ENCODE measurements around the gene CCL11.
"Not testable (repeated sequence)": the region's sequence is repeated elsewhere in the genome, so short reads cannot be mapped to it uniquely, and the experiment has no call there.

CCL11 gene

GRCh38 chr17:34313164-34313563 lies 27.6 kb downstream of the CCL11 start:
- Histone ChIP-seq H3K36me3 (ENCODE audit: insufficient read depth, low read length) (no peaks in the 10 kb centered on the region), H3K4me3 (ENCODE audit: low read length) (no peak overlapping the region), H3K4me1 (ENCODE audit: control insufficient read depth, insufficient read depth, low read length) (peaks cover 4% of the 10 kb centered on the region), H3K9me3 (replicated peaks; ENCODE audit: low read length) (no peaks in the 10 kb centered on the region), H3K27me3 (ENCODE audit: control insufficient read depth, insufficient read depth, low read length) (no peaks in the 10 kb centered on the region), H3K9ac (ENCODE audit: low read depth, low read length) (no peak overlapping the region), H3K4me2 (ENCODE audit: low read length) (no peak overlapping the region)

DNA sequence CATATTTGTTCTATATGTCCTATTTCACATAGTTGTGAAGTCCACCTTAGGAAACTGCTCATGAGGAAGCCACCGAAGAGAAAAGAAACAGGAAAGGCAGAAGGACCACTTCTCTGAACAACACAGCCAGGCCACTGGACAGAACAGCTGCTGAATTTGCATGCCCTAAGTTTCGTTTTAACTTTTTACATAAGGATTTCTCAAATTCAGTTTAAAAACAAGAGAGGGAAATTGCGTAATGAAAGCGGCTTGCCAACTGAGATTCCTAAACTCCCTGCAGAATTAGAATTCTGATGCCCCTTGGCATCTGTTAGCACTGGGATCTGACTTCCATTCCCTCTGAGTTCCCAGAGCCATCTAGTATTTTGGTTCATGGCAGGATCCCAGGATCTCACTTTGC lies 28.7 kb downstream of the CCL11 start:
- no peak overlapping the region for H3K4me2 ChIP-seq (ENCODE audit: low read length)
- no peaks in the 10 kb centered on the region for H3K36me3 ChIP-seq (ENCODE audit: insufficient read depth, low read length)
- H3K9ac ChIP-seq (ENCODE audit: low read depth, low read length) = no peak overlapping the region
- no peaks in the 10 kb centered on the region for H3K9me3 ChIP-seq (replicated peaks; ENCODE audit: low read length)
- H3K4me1 ChIP-seq (ENCODE audit: control insufficient read depth, insufficient read depth, low read length) = peaks cover 4% of the 10 kb centered on the region
- no peak overlapping the region for H3K4me3 ChIP-seq (ENCODE audit: low read length)
- no peaks in the 10 kb centered on the region for H3K27me3 ChIP-seq (ENCODE audit: control insufficient read depth, insufficient read depth, low read length)

DNA sequence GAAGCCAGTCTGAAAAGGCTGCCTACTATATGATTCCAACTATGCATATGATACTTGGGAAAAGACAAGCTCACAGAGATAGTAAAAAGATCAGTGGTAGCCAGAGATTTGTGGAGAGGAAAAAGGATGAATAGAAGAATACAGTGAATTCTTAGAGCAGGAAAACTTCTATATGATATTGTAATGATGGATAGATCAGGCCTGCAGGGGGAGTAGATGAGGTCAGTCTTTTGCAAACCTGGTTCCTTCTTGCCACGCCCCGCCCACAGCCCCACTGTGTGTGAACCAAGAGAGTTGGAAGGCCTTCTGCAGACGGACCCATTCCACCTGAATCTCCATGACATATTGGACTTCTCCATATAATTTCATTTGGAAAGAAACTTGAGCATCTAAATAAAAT lies 32.9 kb downstream of the CCL11 start:
- no peak overlapping the region for H3K4me3 ChIP-seq (ENCODE audit: low read length)
- no peak overlapping the region for H3K9ac ChIP-seq (ENCODE audit: low read depth, low read length)

DNA sequence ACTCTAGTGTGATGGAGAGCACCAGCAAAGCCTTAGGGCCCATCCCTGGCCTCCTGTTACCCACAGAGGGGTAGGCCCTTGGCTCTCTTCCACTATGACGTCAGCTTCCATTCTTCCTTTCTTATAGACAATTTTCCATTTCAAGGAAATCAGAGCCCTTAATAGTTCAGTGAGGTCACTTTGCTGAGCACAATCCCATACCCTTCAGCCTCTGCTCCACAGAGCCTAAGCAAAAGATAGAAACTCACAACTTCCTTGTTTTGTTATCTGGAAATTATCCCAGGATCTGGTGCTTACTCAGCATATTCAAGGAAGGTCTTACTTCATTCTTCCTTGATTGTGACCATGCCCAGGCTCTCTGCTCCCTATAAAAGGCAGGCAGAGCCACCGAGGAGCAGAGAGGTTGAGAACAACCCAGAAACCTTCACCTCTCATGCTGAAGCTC lies 33.5 kb downstream of the CCL11 start, which contains the start of gene CCL8:
TSS of gene CCL8 (plus strand) at position 397 of the 445 bp plus-strand sequence. CDS start 67 bp downstream, outside the sequence.
- no peaks in the 10 kb centered on the region for H3K36me3 ChIP-seq (ENCODE audit: insufficient read depth, low read length)
- no peaks in the 10 kb centered on the region for H3K9me3 ChIP-seq (replicated peaks; ENCODE audit: low read length)
- H3K4me3 ChIP-seq (ENCODE audit: low read length) = no peak within 1 kb of the TSS
- H3K27me3 ChIP-seq (ENCODE audit: control insufficient read depth, insufficient read depth, low read length) = no peaks in the 10 kb centered on the region
- H3K9ac ChIP-seq (ENCODE audit: low read depth, low read length) = no peak within 1 kb of the TSS
- no peak within 1 kb of the TSS for H3K4me2 ChIP-seq (ENCODE audit: low read length)
- peaks cover 4% of the 10 kb centered on the region for H3K4me1 ChIP-seq (ENCODE audit: control insufficient read depth, insufficient read depth, low read length)

More for the DNA sequence above, 32.9 kb downstream of the CCL11 start:
- no peaks in the 10 kb centered on the region for H3K27me3 ChIP-seq (ENCODE audit: control insufficient read depth, insufficient read depth, low read length)
- no peaks in the 10 kb centered on the region for H3K36me3 ChIP-seq (ENCODE audit: insufficient read depth, low read length)
- no peak overlapping the region for H3K4me2 ChIP-seq (ENCODE audit: low read length)
- peaks cover 4% of the 10 kb centered on the region for H3K4me1 ChIP-seq (ENCODE audit: control insufficient read depth, insufficient read depth, low read length)
- H3K9me3 ChIP-seq (replicated peaks; ENCODE audit: low read length) = no peaks in the 10 kb centered on the region

DNA sequence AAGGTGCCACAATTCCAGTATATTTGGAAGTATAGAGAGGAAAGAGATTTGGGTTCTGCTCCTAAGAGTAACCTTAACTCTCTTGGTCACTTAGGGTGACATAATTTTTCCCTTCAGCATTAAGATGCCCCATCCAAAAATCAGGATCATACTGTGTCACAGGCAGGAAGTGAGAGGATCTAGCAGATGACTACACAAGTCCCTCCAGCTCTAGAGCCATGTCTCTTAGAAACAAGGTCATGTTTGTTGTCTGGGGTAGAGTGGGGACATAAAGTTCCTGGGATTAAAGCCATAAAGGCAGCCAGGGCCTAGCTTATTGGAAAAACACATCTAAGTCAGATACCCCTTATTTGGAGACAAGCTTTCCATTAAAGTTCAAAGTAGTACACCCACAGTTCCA lies 36.4 kb downstream of the CCL11 start:
- Histone ChIP-seq H3K4me3 (ENCODE audit: low read length) (no peak overlapping the region), H3K36me3 (ENCODE audit: insufficient read depth, low read length) (no peaks in the 10 kb centered on the region), H3K9ac (ENCODE audit: low read depth, low read length) (no peak overlapping the region), H3K4me2 (ENCODE audit: low read length) (no peak overlapping the region), H3K9me3 (replicated peaks; ENCODE audit: low read length) (no peaks in the 10 kb centered on the region), H3K27me3 (ENCODE audit: control insufficient read depth, insufficient read depth, low read length) (no peaks in the 10 kb centered on the region), H3K4me1 (ENCODE audit: control insufficient read depth, insufficient read depth, low read length) (no peaks in the 10 kb centered on the region)

DNA sequence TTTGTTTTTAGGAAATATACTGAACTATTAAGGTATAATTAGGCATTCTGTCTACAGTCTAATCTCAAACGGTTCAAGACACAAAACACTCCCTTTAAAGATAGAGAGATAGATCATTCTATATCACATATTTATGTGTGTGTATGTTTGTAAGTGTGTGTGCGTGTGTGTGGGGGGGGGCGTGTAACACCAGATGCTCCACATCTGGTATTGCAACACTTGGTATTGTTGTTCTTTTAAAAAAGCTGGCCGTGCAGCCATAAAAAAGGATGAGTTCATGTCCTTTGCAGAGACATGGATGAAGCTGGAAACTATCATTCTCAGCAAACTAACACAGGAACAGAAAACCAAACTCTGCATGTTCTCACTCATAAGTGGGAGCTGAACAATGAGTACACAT lies 42.0 kb downstream of the CCL11 start:
- H3K9me3 ChIP-seq (replicated peaks; ENCODE audit: low read length); H3K4me3 ChIP-seq (ENCODE audit: low read length); H3K27me3 ChIP-seq (ENCODE audit: control insufficient read depth, insufficient read depth, low read length); H3K4me1 ChIP-seq (ENCODE audit: control insufficient read depth, insufficient read depth, low read length); H3K36me3 ChIP-seq (ENCODE audit: insufficient read depth, low read length); H3K4me2 ChIP-seq (ENCODE audit: low read length); H3K9ac ChIP-seq (ENCODE audit: low read depth, low read length): not testable (repeated sequence)

GRCh38 chr17:34337701-34338100 lies 52.2 kb downstream of the CCL11 start:
- Histone ChIP-seq H3K4me2 (ENCODE audit: low read length) (no peak overlapping the region), H3K4me3 (ENCODE audit: low read length) (no peak overlapping the region), H3K4me1 (ENCODE audit: control insufficient read depth, insufficient read depth, low read length) (no peaks in the 10 kb centered on the region), H3K36me3 (ENCODE audit: insufficient read depth, low read length) (no peaks in the 10 kb centered on the region), H3K9ac (ENCODE audit: low read depth, low read length) (no peak overlapping the region), H3K27me3 (ENCODE audit: control insufficient read depth, insufficient read depth, low read length) (no peaks in the 10 kb centered on the region), H3K9me3 (replicated peaks; ENCODE audit: low read length) (no peaks in the 10 kb centered on the region)

Data from skeletal muscle satellite cell (primary cell).